HG03064 (cell line): ENCODE measurements around the gene VAPB.
"Not testable (repeated sequence)": the region's sequence is repeated elsewhere in the genome, so short reads cannot be mapped to it uniquely, and the experiment has no call there.

Experiments used
- ATAC-seq: cut with Tn5 transposase; IDR thresholded peaks from one replicate; pipeline ENCODE4 v1.9.1; 2021; ENCODE audit warnings: low read depth; ENCODE audit not compliant: unreplicated experiment

The VAPB gene, protein sequence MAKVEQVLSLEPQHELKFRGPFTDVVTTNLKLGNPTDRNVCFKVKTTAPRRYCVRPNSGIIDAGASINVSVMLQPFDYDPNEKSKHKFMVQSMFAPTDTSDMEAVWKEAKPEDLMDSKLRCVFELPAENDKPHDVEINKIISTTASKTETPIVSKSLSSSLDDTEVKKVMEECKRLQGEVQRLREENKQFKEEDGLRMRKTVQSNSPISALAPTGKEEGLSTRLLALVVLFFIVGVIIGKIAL

DNA sequence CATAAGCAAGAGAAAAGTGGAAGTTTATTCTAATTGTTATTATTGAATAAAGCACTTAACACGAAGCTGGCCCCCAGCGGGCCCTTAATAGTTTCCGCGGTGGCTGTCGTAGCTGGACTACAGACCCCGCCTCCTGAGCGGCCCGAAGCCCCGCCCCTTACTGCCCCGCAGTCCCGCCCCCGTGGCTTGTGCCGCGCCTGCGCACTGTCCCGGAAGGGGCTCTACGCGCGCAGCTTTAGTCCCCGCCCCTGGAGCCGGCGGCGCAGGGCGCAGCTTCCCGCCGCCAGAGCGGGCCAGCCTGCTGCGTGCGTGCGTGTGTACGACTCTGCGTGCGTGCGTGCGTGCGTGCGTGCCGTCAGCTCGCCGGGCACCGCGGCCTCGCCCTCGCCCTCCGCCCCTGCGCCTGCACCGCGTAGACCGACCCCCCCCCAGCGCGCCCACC lies at the start of gene VAPB:
Gene VAPB, plus strand, starts transcription at position 348 of the 442 bp plus-strand sequence. CDS start 231 bp downstream, outside the sequence.
- ATAC-seq, result peak; percentile 94

DNA sequence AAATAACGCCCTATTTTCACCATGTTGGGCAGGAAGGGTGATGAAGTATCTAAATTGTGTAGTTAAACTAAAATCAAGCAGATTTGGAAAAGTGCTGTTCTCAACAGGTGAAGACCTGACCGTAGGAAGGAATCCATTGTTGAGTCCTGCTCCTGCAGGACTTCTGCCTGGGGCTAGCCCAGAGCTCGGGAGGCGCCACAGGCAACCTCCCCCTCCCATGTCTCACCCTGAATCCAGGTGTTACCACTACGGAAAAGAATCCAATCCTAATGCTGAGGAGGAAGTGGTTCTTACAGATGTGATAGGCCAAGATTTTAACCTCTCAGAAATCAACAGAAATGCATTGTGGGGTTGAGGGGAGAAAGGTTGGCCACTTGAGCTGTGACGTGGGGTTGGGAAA lies 49.3 kb upstream of the VAPB start:
- no peak for ATAC-seq

DNA sequence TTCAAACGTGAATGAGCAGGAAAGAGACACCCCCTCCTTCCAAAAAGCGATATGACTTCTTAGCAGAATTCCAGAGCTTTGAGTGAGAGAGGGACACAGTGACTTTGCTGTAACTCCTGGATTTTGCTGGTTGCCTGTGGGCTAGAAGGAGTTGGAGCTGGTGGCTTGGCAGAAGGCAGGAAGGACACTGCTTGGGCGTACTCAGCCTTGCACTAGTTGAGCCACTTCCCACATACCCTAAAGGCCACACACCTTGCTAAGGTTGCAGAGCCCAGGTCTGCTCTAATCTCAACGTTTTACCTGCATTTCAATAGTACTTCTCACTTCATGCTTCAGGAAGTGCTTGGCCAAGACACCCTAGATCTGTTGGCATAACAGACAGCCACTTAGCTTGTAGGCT lies 48.9 kb upstream of the VAPB start:
- ATAC-seq, result no peak

DNA sequence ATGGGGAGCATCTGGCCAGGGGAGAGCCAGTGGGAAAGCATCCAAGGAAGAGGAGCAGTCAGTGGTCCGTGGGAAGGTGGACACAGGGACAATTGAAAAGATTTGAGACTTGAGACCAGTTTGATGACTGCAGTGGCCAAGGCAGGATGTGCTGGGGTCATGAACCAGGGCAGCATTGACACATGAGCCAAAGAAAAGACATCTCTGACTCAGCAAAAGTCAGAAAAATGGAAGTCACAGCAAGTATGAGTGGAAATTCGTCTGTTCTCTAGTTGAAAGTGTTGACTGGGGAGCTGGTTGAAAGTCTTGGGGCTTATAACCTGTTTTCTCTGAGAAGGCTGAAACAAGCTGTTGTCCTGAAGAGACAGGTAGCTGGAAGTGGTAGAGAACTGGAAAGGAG lies 48.2 kb upstream of the VAPB start:
- ATAC-seq, result no peak

DNA sequence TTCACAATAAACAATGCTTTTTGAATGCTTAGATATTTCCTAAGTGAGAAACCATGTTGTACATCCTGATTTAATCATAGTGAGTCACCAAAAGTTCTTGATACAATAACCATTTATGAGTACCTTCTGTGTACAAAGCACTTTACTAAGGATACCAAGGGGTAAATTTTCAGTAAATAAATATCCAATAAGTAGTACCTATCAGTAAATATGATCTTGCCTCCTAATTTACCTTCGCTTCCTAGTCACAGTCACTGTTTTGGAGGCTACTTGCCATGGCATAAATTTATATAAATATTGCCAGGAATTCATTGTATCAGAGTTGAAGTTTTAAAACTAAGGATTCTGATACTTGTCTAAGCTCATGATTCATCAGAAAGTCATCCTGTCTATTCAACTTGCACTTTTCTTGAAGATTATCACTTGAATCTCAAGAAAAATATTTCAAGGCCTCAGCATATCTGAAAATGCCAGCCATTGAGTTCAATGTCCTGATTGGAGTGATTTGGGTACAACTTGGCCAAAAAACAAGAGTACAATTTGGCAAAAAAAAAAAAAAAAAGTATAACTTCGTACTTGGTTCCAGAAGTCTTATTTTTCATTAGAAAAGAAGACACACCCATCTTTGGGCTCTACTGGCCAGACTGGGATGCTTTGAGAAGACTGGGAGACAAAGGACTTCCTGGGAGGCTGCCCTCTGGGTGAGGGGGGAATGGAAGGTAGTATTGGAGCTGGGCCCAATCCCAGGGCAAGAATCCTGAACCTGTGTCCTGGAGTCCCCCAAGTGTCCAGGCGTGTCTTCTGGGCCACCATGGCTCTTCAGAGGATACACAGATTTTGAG lies 46.7 kb upstream of the VAPB start:
- ATAC-seq, result no peak

DNA sequence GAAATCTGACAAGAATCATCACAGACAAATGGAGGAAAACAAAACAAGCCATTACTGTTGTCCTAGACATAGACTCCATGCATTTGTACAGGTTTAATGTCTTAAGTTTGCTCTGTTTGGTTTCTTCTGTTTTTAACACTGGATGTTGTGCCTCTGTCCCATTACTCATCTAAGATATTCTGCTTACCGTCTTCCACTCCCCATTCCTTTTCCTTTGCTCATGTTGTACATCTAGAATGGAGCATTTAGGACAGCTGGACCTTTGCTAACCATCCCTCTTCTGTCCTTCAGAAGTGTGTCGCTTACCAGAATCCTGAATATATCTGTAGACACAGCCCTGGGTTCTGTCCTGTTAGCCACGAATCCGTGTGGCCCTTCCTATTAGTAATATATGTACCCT lies 44.3 kb upstream of the VAPB start:
- no peak for ATAC-seq

DNA sequence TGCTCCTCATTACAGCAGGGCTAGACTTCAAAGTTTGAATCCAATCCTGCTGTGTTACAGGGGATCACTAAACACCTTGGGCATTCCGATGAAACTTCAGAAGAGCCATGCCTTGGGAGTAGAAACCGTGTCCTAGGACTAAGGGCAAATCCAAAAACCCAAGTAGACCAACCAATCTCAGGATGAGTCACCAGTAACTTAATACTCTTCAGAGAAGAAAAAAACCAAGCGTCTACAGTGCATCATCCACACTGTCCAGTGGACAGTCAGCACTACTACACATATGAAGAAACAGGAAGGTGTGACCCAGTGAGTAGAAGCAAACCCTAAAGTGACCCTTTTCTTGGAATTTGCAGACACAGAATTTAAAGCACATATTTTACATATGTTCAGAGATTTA lies 39.5 kb upstream of the VAPB start:
- ATAC-seq, result no peak

DNA sequence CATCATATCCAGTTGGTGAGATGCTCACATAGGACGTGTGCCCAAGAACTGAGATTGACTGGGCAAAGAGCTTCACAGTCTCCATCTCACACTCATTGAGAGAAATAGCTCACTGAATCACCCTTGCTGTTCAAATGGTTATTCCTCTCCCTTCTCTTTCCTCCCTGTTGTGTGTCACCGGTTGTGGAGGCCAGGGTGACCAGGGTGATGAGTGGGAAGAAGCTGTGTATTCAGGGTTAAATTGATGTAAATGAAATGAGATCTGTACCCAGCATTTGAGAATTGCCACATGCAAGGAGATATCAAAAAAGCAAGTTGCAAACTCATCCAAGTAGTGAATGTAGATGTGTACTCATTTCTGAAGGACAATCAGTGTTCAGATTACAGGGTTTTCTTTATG lies 36.6 kb upstream of the VAPB start:
- no peak for ATAC-seq

DNA sequence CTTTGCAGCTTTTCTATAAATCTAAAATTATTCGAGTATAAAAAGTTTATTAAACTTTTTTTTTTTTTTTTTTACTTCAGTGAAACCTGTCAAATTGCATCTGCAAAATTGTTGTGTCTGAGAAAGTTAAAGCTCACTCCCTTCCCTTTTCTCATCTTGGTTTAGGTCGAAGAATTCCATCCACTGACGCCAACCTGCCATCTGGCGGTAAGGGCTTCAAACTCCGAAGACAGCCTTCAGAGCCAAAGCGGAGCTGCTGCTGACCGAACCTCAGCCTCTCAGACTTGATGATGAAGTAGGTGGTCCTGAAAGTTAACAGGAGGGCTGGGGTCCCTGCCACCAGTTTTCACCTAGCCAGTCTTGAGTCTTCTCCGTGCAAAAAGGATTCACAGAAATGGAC lies 29.6 kb upstream of the VAPB start:
- no peak for ATAC-seq

DNA sequence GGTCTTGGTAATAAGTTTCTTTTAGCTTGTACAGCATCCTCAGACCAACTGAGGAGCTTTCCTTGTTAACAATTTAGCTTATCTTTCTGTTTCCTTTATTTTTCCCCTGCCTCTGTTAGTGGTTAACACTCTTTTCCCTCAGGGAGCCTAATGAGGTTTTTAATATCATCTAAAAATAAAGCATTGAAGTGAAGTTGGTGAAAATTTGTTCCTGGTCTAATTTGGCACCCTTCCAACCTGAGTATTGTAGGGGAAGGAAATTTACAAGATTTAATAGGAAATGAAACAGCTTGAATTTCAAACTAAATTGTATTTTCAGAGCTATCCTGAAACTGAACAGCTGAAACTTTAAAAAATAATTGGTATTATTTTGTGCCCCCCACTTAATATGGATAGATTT lies 28.1 kb upstream of the VAPB start:
- ATAC-seq, result no peak

DNA sequence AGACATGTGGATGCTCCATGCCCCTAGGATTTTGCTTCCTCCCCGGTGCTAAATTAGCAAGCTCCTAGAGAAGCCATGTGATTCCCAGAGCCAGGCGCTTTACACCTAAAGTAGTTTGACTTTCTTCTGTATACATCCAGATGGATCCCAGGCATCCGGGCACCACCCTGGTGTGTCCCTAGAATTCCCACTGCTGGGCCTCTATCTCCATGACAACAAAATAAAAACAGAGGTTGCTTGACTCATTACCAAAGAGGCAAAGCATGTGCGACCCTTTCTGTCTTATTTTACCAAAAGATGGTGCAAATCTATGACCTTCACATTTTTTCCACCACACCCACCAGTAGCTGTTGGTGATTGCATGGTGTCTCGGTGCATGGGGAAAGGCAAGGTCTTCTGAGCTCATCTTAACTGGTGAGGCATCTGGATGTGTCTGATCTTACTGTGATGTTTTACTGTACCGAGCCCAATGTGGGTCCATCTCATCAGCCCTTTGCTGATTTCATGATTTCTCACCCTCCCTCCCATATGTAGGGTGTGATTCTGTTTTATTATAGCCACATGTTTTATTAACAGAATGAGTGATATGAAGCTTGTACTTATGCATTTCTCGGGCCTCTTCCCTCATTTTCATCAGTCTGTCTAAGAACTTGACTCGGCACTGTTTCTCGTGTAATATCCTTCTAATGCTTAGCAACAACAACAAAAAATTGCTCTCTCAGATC lies 27.4 kb upstream of the VAPB start:
- no peak for ATAC-seq

DNA sequence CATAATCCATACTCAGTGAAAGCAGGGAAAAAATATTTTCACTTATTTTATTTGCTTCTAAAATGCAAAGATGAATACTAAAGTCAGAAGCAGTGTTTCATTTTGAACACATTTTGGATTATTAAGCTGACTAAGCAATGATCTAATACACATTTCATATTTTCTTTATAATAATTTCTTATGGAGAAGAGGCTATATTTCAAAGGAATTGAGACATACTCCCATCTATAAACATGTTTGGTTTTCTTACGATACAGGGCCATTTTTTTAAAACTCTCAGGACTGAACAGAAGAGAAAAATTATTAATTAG lies 26.9 kb upstream of the VAPB start:
- no peak for ATAC-seq

DNA sequence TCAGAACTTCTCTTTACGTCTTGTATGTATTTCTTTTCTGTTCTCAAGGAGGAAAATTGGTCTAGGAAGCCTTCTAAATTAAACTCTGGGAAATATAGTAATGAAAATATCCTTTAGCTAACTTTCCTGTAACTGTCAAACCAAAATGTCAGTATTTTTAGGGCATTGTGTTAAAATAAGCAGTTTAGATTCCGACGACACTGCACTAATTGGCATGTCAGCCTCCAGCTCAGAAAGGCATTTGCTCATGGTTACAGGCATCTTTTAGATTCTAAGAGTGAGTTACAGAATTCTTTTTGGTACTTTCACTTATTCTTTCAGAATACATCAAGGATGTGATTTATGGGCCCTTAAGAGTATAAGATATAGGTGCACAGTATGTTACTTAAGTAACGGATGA lies 26.1 kb upstream of the VAPB start:
- ATAC-seq, result no peak

DNA sequence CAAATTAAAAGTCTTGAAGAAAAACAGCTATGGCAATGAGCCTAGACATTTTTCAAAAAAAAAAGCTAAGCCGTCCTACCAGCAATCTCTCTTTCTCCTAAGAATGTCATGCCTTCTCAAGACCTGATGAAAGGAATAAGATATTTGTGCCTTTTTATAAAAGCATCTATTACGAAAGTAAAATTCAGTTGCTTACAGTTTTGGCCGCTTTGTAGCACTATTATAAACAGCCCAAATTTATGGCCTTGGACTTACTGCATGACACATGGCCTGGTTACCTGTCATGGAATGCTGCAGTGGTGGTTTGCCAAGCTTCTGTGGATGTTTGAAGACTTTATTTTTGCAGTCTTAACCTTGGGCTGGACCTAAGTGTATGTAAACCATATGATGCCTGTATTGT lies 22.2 kb upstream of the VAPB start:
- ATAC-seq, result no peak

DNA sequence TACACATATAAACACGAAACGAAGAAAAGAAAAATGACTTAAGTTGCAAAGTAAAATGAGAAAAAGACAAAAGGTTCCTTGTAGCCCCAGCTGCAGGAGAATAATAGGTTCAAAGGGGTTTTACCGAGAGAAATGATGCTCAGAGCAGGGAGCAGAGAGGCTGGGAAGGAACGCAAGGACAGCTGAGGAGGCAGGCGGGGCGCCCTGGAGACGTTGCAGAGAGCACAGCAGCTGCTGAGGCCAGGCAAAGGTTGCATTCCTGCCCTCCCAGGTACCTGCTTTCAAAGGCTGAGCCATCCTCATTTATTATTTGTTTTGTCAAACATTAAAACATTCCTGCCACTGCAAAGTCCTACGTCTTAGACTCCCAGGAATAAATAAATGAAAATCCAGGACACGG lies 16.2 kb upstream of the VAPB start:
- no peak for ATAC-seq

DNA sequence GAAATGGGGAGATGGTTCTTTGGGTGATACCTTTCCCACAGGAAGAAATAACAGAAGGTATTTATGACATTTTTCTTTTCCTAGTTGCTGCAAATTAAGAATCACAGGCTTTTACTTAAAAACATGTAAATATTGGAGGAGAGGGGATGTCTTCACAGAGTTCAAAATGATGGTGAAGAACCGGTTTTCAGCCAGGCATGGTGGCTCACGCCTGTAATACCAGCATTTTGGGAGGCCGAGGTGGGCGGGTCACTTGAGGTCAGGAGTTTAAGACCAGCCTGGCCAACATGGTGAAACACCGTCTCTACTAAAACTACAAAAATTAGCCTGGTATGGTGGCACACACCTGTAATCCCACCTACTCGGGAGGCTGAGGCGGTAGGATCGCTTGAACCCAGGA lies 15.7 kb upstream of the VAPB start:
- not testable (repeated sequence) for ATAC-seq

DNA sequence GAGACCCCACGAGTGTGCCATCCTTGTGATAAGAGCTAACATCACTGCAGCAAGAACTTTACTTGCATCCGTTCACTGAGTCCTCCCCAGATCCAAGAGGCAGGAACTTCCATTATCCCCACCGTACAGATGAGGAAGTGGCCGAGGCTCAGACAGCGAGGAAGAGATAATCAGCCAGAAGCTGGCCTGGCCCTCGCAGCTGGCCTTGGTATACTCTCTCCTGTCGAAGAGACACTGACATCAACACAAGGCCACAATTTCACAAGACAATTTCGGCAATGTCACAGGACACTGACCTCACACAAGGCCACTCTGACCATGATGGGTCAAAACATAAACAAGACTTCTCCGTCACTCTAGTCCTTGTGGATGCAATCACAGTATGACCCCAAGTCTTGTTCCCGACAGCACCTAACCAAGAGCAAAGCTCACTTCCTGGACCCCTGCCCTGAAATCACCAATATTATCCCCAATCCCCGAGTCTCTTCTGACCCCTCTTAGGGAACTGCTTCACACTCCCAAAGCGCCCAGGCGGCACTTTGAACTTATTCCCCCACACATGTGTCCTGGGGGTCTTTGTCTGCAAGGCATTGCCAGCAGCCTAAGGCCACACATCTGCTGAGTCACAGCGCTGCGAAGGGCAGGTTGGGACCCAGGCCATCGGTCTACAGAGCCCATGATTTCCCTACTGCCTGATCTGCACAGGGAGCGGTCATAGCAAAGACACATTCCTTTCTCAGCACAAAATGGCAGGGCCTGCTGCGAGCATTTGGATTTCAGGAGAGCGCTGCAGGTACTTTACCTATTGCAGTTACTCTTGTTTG lies 14.8 kb upstream of the VAPB start:
- no peak for ATAC-seq

DNA sequence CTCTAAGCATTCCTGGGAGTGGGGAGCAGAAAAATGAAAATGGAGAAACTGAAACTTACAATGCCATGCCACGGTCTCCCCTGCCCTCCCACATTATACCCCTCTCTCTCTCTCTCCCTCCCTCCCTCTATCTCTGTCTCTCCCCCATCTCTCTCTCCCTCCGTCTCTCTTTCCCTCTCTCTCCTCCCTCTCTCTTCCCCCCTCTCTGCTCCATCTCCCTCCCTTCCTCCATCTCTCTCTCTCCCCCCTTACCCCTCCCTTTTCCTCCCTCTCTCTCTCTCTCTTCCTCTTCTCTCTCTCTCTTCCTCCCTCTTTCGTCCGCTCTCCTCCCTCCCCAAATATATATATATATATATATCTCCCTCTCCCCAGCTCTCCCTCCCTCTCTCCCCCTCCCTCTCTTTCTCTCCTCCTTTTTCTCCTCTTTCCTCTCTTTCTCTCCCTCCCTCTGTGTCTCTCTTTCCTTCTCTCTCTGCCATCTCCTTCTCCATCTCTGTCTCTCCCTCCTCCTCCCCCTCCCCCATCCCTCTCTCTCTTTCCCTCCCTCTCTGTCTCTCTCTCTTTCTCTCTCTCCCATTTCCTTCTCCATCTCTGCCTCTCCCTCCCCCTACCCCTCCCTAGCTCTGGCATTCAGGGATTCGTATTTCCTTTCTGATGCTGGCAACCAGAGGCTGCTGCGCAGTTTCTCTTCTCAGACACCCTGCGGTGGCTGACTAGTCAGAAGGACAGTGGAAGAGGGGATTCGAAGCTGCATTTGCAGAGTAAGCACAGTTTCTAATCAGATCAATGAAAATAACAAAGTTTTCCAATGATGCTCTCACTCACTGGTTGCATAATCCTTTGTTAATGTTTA lies 13.9 kb upstream of the VAPB start:
- ATAC-seq, result no peak

DNA sequence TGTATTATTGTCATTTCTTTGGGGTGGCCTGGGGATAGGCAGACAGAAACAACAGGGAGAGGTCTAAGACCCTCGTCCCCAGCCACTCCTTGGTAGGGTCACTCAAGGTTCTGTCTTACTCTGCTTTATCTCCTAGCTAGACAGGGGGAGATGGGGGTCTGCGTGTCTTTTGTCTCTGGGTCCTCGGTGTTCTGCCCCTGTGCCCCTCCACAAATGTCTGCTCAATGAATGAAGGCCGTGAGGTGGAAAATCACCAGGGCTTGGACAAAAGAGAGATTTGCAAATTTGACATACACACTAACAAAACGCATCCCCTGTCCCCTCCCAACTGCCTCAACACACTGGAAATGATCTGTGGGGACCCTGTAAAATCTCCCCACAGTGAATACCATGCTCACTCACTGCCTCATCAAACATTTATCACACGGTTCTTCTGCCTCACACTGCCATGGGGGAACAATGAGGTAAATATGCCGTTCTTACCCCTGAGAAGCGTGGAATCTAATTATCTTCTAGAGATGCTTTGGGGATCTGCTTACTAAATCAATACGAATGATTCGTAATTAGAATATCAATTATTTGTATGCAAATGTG lies 13.2 kb upstream of the VAPB start:
- no peak for ATAC-seq

DNA sequence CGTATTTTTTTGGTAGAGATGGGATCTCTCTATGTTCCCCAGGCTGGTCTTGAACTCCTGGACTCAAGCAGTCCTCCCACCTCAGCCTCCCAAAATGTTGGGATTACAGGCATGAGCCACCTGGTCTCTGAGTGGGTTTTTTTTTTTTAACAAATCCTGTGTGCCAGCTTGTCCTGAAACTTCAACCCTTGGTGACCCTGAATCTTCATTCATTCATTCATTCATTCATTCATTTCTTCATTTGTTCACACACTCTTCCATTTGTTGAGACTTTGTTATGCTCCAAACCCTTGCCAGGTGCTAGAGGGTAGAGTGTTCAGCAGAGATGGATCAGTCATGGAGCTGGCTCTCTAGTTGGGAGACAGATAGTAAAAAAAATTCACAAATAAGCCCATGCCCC lies 12.0 kb upstream of the VAPB start:
- ATAC-seq, result no peak
